ENCODE results near the gene THRB. TPM values are rescaled to one million over a fixed set of nuclear protein-coding genes. Genes with fewer than 3 reads are reported as not detected.

Gene THRB
- total and polyA plus RNA-seq, 2 experiments from 2014 or later = 3.3 to 5.1 TPM

DNA sequence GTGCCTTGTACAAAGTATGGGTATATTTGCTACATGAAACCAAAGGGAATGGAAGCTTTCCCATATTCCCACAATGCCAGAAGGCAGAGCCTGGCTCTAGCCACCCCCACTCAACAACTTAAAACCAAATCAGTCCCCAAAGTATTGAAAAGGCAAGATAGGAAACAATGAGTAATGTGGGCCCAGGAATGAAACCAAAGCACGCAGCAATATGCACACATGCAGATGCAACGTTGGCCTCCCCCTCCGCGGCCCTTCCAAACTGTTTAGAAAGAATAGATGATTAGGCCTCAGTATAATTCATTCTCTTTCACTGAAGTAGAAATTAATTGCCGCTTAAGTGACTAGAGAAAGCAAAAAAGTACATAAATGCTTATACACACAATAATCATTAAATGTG, 59.1 kb downstream of the THRB start:
- 98 to 99% methylated on average over 5 of the region's 5 CpGs for WGBS, 2 experiments (ENCODE audit: low coverage in 1 of 2, low lambda C conversion rate in 2 of 2, missing lambda C conversion rate in 2 of 2)
- TF ChIP-seq EZH2phosphoT487 (IDR thresholded peaks at IDR 0.05; ENCODE audit: insufficient read depth, low read depth) = no peak
- no peak for TF ChIP-seq EZH2 (IDR thresholded peaks at IDR 0.05; ENCODE audit: insufficient read depth, poor library complexity, severe bottlenecking)
- Histone ChIP-seq H3K4me3 (no peak overlapping the region), H4K20me1 (ENCODE audit: insufficient read depth) (no peaks in the 10 kb centered on the region), H3K79me2 (ENCODE audit: insufficient read depth) (no peaks in the 10 kb centered on the region; the same call in 1 of the 2 replicates), H3K36me3 (ENCODE audit: low read depth) (no peaks in the 10 kb centered on the region), H2AFZ (no peak overlapping the region), H3K4me2 (ENCODE audit: unreplicated experiment) (no peak overlapping the region), H3F3A (ENCODE audit: insufficient read depth) (no peaks in the 10 kb centered on the region), H3K9ac (no peak overlapping the region), H3K9me3 (ENCODE audit: low read depth) (no peaks in the 10 kb centered on the region), H3K4me1 (ENCODE audit: insufficient read depth) (no peaks in the 10 kb centered on the region), H3K27me3 (replicated peaks; ENCODE audit: insufficient read depth) (no peaks in the 10 kb centered on the region), H3K27ac (no peak overlapping the region), H3K9me2 (ENCODE audit: insufficient read depth) (no peaks in the 10 kb centered on the region)
- in situ Hi-C loops (cut with MboI) = no loop called here
- no peak for DNase-seq

GRCh38 chr3:24434651-24435050, 60.0 kb downstream of the THRB start:
- Histone ChIP-seq H3K4me1 (ENCODE audit: insufficient read depth) (no peaks in the 10 kb centered on the region), H2AFZ (no peak overlapping the region), H3F3A (ENCODE audit: insufficient read depth) (no peaks in the 10 kb centered on the region), H3K9me2 (ENCODE audit: insufficient read depth) (no peaks in the 10 kb centered on the region), H3K9me3 (ENCODE audit: low read depth) (no peaks in the 10 kb centered on the region), H4K20me1 (ENCODE audit: insufficient read depth) (no peaks in the 10 kb centered on the region), H3K4me2 (ENCODE audit: unreplicated experiment) (no peak overlapping the region), H3K27me3 (replicated peaks; ENCODE audit: insufficient read depth) (no peaks in the 10 kb centered on the region), H3K9ac (no peak overlapping the region), H3K4me3 (no peak overlapping the region), H3K79me2 (ENCODE audit: insufficient read depth) (no peaks in the 10 kb centered on the region; the same call in 1 of the 2 replicates), H3K36me3 (ENCODE audit: low read depth) (no peaks in the 10 kb centered on the region), H3K27ac (no peak overlapping the region)
- WGBS, 2 experiments (ENCODE audit: low coverage in 1 of 2, low lambda C conversion rate in 2 of 2, missing lambda C conversion rate in 2 of 2) = 89 to 91% methylated on average over 1 of the region's 1 CpG
- DNase-seq = no peak
- in situ Hi-C loops (cut with MboI) = no loop called here
- no peak for TF ChIP-seq EZH2 (IDR thresholded peaks at IDR 0.05; ENCODE audit: insufficient read depth, poor library complexity, severe bottlenecking)
- no peak for TF ChIP-seq EZH2phosphoT487 (IDR thresholded peaks at IDR 0.05; ENCODE audit: insufficient read depth, low read depth)

GRCh38 chr3:24433838-24434591, 60.6 kb downstream of the THRB start:
- no peak for TF ChIP-seq EZH2phosphoT487 (IDR thresholded peaks at IDR 0.05; ENCODE audit: insufficient read depth, low read depth)
- TF ChIP-seq EZH2 (IDR thresholded peaks at IDR 0.05; ENCODE audit: insufficient read depth, poor library complexity, severe bottlenecking) = no peak
- no peak for DNase-seq
- 75 to 79% methylated on average over 5 of the region's 5 CpGs for WGBS, 2 experiments (ENCODE audit: low coverage in 1 of 2, low lambda C conversion rate in 2 of 2, missing lambda C conversion rate in 2 of 2)
- Histone ChIP-seq H3K4me3 (no peak overlapping the region), H3F3A (ENCODE audit: insufficient read depth) (no peaks in the 10 kb centered on the region), H3K27me3 (replicated peaks; ENCODE audit: insufficient read depth) (no peaks in the 10 kb centered on the region), H3K79me2 (ENCODE audit: insufficient read depth) (no peaks in the 10 kb centered on the region; the same call in 1 of the 2 replicates), H2AFZ (no peak overlapping the region), H4K20me1 (ENCODE audit: insufficient read depth) (no peaks in the 10 kb centered on the region), H3K9me2 (ENCODE audit: insufficient read depth) (no peaks in the 10 kb centered on the region), H3K4me2 (ENCODE audit: unreplicated experiment) (no peak overlapping the region), H3K4me1 (ENCODE audit: insufficient read depth) (no peaks in the 10 kb centered on the region), H3K36me3 (ENCODE audit: low read depth) (no peaks in the 10 kb centered on the region), H3K27ac (no peak overlapping the region), H3K9ac (no peak overlapping the region), H3K9me3 (ENCODE audit: low read depth) (no peaks in the 10 kb centered on the region)
- in situ Hi-C loops (cut with MboI) = no loop called here

GRCh38 chr3:24432989-24433388, 61.7 kb downstream of the THRB start:
- Histone ChIP-seq H3K4me2 (ENCODE audit: unreplicated experiment) (no peak overlapping the region), H3K27ac (no peak overlapping the region), H3K36me3 (ENCODE audit: low read depth) (no peaks in the 10 kb centered on the region), H3K9ac (no peak overlapping the region), H3K4me1 (ENCODE audit: insufficient read depth) (no peaks in the 10 kb centered on the region), H2AFZ (no peak overlapping the region), H4K20me1 (ENCODE audit: insufficient read depth) (no peaks in the 10 kb centered on the region), H3K27me3 (replicated peaks; ENCODE audit: insufficient read depth) (no peaks in the 10 kb centered on the region), H3K9me3 (ENCODE audit: low read depth) (no peaks in the 10 kb centered on the region), H3K79me2 (ENCODE audit: insufficient read depth) (no peaks in the 10 kb centered on the region; the same call in 1 of the 2 replicates), H3K4me3 (no peak overlapping the region), H3K9me2 (ENCODE audit: insufficient read depth) (no peaks in the 10 kb centered on the region), H3F3A (ENCODE audit: insufficient read depth) (no peaks in the 10 kb centered on the region)
- TF ChIP-seq EZH2phosphoT487 (IDR thresholded peaks at IDR 0.05; ENCODE audit: insufficient read depth, low read depth) (no peak), EZH2 (IDR thresholded peaks at IDR 0.05; ENCODE audit: insufficient read depth, poor library complexity, severe bottlenecking) (no peak)
- no peak for DNase-seq
- in situ Hi-C loops (cut with MboI) = no loop called here

Data from GM23248 (cell line).